Cardiac atrium fibroblast (primary cell): ENCODE results near the gene PPME1. TPM values are rescaled to one million over a fixed set of nuclear protein-coding genes. Genes with fewer than 3 reads are reported as not detected.

Source experiments
- total RNA-seq: library from RNA; depleted of rRNA; stranded (reverse); fragments of >200 nt; gene quantifications from 2 replicates; pipeline ENCODE4 v1.2.3, GENCODE V29; 2015

The PPME1 gene, protein sequence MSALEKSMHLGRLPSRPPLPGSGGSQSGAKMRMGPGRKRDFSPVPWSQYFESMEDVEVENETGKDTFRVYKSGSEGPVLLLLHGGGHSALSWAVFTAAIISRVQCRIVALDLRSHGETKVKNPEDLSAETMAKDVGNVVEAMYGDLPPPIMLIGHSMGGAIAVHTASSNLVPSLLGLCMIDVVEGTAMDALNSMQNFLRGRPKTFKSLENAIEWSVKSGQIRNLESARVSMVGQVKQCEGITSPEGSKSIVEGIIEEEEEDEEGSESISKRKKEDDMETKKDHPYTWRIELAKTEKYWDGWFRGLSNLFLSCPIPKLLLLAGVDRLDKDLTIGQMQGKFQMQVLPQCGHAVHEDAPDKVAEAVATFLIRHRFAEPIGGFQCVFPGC
- total RNA-seq, result 30.0 and 36.8 TPM in 2 replicates

DNA sequence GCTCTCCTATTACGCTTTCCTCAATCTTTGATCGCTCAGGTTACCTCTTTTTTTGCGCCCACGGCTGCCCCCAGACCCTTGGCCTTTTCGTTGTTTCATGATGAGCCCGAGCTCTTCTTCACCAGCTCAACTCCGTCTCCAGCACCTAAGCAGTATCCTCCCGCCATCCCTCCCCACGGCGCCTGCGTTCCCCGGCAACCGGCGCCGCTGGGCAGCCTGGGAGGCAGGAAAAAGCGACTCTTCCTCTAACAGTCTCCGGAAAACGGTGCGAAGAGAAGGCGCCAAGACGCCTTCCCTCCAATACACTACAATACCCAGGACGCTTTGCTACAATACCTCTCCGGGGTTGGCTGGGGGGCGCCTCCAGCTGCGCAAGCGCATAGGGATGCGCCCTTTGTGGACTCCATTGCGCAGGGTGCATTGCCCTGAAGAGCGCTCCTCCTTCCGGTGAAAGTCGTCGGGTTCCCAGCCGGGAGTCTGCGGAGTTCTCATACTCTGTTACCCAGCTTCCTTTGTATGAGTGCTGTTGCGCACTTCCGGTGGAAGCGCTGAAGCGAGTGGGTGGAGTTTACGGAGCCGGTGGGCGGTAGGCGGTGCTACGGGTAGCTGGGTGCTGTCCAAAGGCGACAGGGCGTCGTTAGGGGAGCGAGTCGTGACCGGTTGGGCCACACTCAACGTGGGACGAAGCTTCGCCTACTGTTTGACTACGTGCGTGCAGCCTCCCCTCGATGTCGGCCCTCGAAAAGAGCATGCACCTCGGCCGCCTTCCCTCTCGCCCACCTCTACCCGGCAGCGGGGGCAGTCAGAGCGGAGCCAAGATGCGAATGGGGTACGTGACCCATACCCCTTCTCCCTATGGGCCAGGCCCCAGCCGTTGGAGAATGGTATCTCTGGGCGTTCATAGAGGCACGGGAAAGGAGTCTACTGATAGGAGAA is at the start of gene PPME1, which contains the start of gene C2CD3:
PPME1 (plus strand) TSS at position 596 of the 936 bp plus-strand sequence; CDS start at position 729, 133 bp downstream.
C2CD3 (minus strand) TSS at position 309 of the 936 bp plus-strand sequence; CDS start at position 99, 210 bp downstream.

Other genes with a start within 250 kb of the PPME1 start
- not detected in 2 replicates for gene DNAJB13, start 220.3 kb upstream of the PPME1 start, total RNA-seq
- 0.49 and 0.90 TPM in 2 replicates for gene UCP2, start 188.4 kb upstream of the PPME1 start, total RNA-seq
- not detected in 2 replicates for gene UCP3, start 162.2 kb upstream of the PPME1 start, total RNA-seq
- 8.1 and 10.5 TPM in 2 replicates for gene C2CD3, start 287 bp upstream of the PPME1 start, total RNA-seq
- gene P4HA3, start 140.4 kb downstream of the PPME1 start, total RNA-seq, result 8.1 and 18.3 TPM in 2 replicates
- gene PGM2L1, start 227.1 kb downstream of the PPME1 start, total RNA-seq, result 0.72 and 1.8 TPM in 2 replicates